Mesenchymal stem cell (in vitro differentiated cells and primary cell): Measurements from ENCODE around the gene WDFY3.

Experiments
- DNase-seq: peaks from one replicate; pipeline ENCODE4 v3.0.0-alpha.2; 2013
- H2AFZ ChIP-seq: one replicate; pipeline ENCODE4 v1.6.1; 2013; ENCODE audit warnings: low read depth, mild to moderate bottlenecking, control low read depth, inconsistent platforms, low read length, moderate library complexity
- H2AK5ac ChIP-seq: 2 replicates; pipeline ENCODE4 v1.6.1; 2013; ENCODE audit warnings: low read length, moderate library complexity, mild to moderate bottlenecking, inconsistent platforms; ENCODE audit not compliant: severe bottlenecking
- H2BK120ac ChIP-seq: one replicate; pipeline ENCODE4 v1.6.1; 2013; ENCODE audit warnings: low read depth, mild to moderate bottlenecking, inconsistent platforms, low read length, moderate library complexity
- H2BK12ac ChIP-seq, 2 experiments: one replicate each; pipeline ENCODE4 v1.6.1; 2013; ENCODE audit warnings: inconsistent platforms in 2 of 2, low read length in 2 of 2, mild to moderate bottlenecking in 2 of 2, moderate library complexity in 2 of 2, control low read depth in 1 of 2
- H2BK15ac ChIP-seq: one replicate; pipeline ENCODE4 v1.6.1; 2013; ENCODE audit warnings: mild to moderate bottlenecking, low read depth, inconsistent platforms; ENCODE audit not compliant: poor library complexity, severe bottlenecking
- H2BK5ac ChIP-seq: 2 replicates; pipeline ENCODE4 v1.6.1; 2013; ENCODE audit warnings: low read depth, mild to moderate bottlenecking, low read length, control low read depth, inconsistent platforms; ENCODE audit not compliant: poor library complexity, severe bottlenecking
- H3K14ac ChIP-seq, 2 experiments: one replicate each; pipeline ENCODE4 v1.6.1; 2013; ENCODE audit warnings: inconsistent platforms in 2 of 2, low read length in 2 of 2, control low read depth in 1 of 2, mild to moderate bottlenecking in 1 of 2, moderate library complexity in 1 of 2
- H3K18ac ChIP-seq, 2 experiments: one replicate each; pipeline ENCODE4 v1.6.1; 2013; ENCODE audit warnings: inconsistent platforms in 2 of 2, low read length in 2 of 2, control low read depth in 1 of 2, low read depth in 1 of 2, mild to moderate bottlenecking in 1 of 2
- H3K23ac ChIP-seq, 2 experiments: one replicate each; pipeline ENCODE4 v1.6.1; 2013; ENCODE audit warnings: inconsistent platforms in 2 of 2, low read length in 2 of 2, mild to moderate bottlenecking in 2 of 2, moderate library complexity in 2 of 2, control low read depth in 1 of 2
- H3K27ac ChIP-seq: 2 replicates; pipeline ENCODE4 v1.5.1; 2013; ENCODE audit warnings: mild to moderate bottlenecking, moderate library complexity, low read length, control low read depth, inconsistent platforms; ENCODE audit not compliant: poor library complexity, severe bottlenecking
- H3K27me3 ChIP-seq, 2 experiments: 2 replicates each; pipeline versions ENCODE4 v1.6.1 to v1.7.0; 2013; ENCODE audit warnings: low read length in 2 of 2, mild to moderate bottlenecking in 2 of 2, moderate library complexity in 2 of 2, control low read depth in 1 of 2, inconsistent platforms in 1 of 2; ENCODE audit not compliant: control insufficient read depth in 1 of 2, insufficient read depth in 1 of 2
- H3K36me3 ChIP-seq, 2 experiments: 2 replicates each; pipeline versions ENCODE4 v1.6.1 to v1.7.0; 2013; ENCODE audit warnings: low read length in 2 of 2, control low read depth in 1 of 2, inconsistent platforms in 1 of 2, low read depth in 1 of 2, mild to moderate bottlenecking in 1 of 2; ENCODE audit not compliant: insufficient read depth in 2 of 2, control insufficient read depth in 1 of 2
- H3K4ac ChIP-seq, 2 experiments: one replicate each; pipeline ENCODE4 v1.6.1; 2013; ENCODE audit warnings: inconsistent platforms in 2 of 2, low read length in 2 of 2, mild to moderate bottlenecking in 2 of 2, moderate library complexity in 2 of 2, control low read depth in 1 of 2, low read depth in 1 of 2
- H3K4me1 ChIP-seq: 2 replicates; pipeline ENCODE4 v1.6.1; 2013; ENCODE audit warnings: low read depth, low read length, control low read depth; ENCODE audit not compliant: control insufficient read depth, insufficient read depth
- H3K4me2 ChIP-seq: 2 replicates; pipeline ENCODE4 v1.6.1; 2013; ENCODE audit warnings: low read length, mild to moderate bottlenecking, inconsistent platforms; ENCODE audit not compliant: poor library complexity, severe bottlenecking
- H3K4me3 ChIP-seq, 2 experiments: 2 replicates each; pipeline versions ENCODE4 v1.5.1 to v1.7.0; 2013; ENCODE audit warnings: low read length in 2 of 2, mild to moderate bottlenecking in 2 of 2, control low read depth in 1 of 2, low read depth in 1 of 2; ENCODE audit not compliant: insufficient read depth in 1 of 2
- H3K79me1 ChIP-seq: replicated peaks from 2 replicates; pipeline ENCODE4 v1.6.1; 2013; ENCODE audit warnings: mild to moderate bottlenecking, control low read depth, low read length, inconsistent platforms; ENCODE audit not compliant: poor library complexity, severe bottlenecking
- H3K9ac ChIP-seq: 2 replicates; pipeline ENCODE4 v1.7.0; 2013; ENCODE audit warnings: mild to moderate bottlenecking, low read length, moderate library complexity
- H3K9me3 ChIP-seq: 2 replicates; pipeline ENCODE4 v1.7.0; 2013; ENCODE audit warnings: mild to moderate bottlenecking, low read length; ENCODE audit not compliant: control insufficient read depth
- H4K8ac ChIP-seq: one replicate; pipeline ENCODE4 v1.6.1; 2013; ENCODE audit warnings: inconsistent platforms, mild to moderate bottlenecking, low read length, moderate library complexity
- H4K91ac ChIP-seq: one replicate; pipeline ENCODE4 v1.6.1; 2013; ENCODE audit warnings: mild to moderate bottlenecking, low read length, inconsistent platforms
- WGBS: methylation state at CpG from one replicate; pipeline ENCODE4 v1.1.7; 2013; ENCODE audit warnings: mixed read lengths; 5-methylcytosine and 5-hydroxymethylcytosine counted together

Gene WDFY3

DNA sequence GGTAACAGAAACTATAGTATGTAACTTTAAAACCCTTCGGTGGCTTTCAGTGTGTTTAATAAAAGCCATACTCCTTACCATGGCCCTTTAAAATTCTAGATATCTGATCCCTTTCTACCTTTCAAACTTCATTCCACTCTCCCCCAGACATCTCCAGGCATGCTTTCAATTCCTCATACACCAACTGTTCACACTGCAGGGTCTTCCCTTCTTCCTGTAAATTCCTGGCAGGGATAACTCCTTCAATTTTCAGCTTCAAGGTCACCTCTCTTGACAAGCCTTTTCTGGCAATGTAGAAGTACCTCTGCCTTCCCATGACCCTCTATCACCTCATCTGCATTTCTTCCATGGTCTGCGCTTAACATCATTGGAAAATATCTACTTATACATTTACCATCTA, 60.8 kb downstream of the WDFY3 start:
- no peak overlapping the region for H2AFZ ChIP-seq
- DNase-seq: no peak
- no peaks in the 10 kb centered on the region for H3K27me3 ChIP-seq
- H3K23ac ChIP-seq: no peak overlapping the region
- no peak overlapping the region for H2BK5ac ChIP-seq
- H3K79me1 ChIP-seq: peaks cover 23% of the 10 kb centered on the region
- H2AK5ac ChIP-seq: no peak overlapping the region
- H4K91ac ChIP-seq: no peak overlapping the region
- no peak overlapping the region for H3K27ac ChIP-seq
- peaks cover 11% of the 10 kb centered on the region in 2 experiments for H3K36me3 ChIP-seq
- H2BK15ac ChIP-seq: no peak overlapping the region
- no peak overlapping the region for H2BK120ac ChIP-seq
- H3K4ac ChIP-seq: no peak overlapping the region
- no peak overlapping the region for H3K9ac ChIP-seq
- no peak overlapping the region for H3K4me2 ChIP-seq
- no peak overlapping the region for H3K4me3 ChIP-seq
- no peak overlapping the region for H2BK12ac ChIP-seq
- H3K14ac ChIP-seq: no peak overlapping the region
- H3K4me1 ChIP-seq: no peaks in the 10 kb centered on the region
- WGBS: 99% methylated on average over 2 of the region's 2 CpGs
- H4K8ac ChIP-seq: no peak overlapping the region
- no peaks in the 10 kb centered on the region for H3K9me3 ChIP-seq
- H3K18ac ChIP-seq: no peak overlapping the region

DNA sequence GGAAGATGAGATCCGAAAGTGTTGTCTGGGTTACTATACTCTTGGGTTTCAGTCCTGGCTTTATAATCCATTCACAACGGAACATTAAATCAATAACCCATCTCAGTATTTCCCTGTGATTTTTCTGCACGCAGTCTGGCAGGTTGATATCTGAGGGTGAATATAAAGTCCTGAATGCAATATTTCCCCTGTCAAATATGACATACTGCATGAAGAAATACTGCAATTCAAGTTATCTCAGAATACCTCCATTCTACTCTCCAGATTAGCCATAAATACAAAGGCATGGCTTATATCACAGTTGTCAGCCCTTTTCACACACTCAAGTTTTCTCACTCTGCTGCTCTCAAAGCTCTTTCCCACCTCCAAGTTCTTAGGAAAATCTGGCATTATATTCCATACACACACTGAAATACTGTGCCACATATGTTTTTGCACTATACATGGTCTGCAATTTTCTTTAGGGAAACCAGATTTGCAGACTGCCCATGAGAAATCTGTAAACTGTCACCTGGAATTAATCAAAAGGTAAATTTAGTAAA, 64.7 kb downstream of the WDFY3 start:
- Histone ChIP-seq H3K4me2 (no peak overlapping the region), H2BK15ac (no peak overlapping the region), H3K36me3 (peaks cover 11 to 13% of the 10 kb centered on the region in 2 experiments), H4K8ac (no peak overlapping the region), H3K18ac (no peak overlapping the region), H3K23ac (no peak overlapping the region), H3K27ac (no peak overlapping the region), H3K4ac (no peak overlapping the region), H3K9me3 (no peaks in the 10 kb centered on the region), H2BK120ac (no peak overlapping the region), H3K4me1 (no peaks in the 10 kb centered on the region), H3K14ac (no peak overlapping the region), H2AK5ac (no peak overlapping the region), H3K27me3 (no peaks in the 10 kb centered on the region), H3K4me3 (no peak overlapping the region), H4K91ac (no peak overlapping the region), H3K9ac (no peak overlapping the region), H2BK5ac (no peak overlapping the region), H3K79me1 (peaks cover 36% of the 10 kb centered on the region), H2BK12ac (no peak overlapping the region), H2AFZ (no peak overlapping the region)
- DNase-seq: no peak
- WGBS: 100% methylated on average over 1 of the region's 3 CpGs

DNA sequence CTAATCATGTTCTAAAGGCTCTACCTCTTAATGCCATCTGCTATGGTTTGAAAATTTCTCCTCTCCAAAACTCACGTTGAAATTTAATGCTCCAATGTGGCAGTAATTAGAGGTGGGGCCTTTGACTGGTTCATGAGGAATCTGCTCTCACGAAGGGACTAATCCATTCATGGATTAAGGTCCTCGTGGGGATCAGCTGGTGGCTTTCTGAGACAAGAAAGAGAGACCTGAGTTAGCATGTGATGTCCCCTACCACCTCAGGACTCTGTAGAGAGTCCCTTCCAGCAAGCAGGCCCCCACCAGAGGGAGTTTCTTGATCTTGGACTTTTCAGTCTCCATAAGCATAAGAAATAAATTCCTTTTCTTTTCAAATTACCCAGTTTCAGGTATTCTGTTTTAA, 65.3 kb downstream of the WDFY3 start:
- no peak overlapping the region for H3K4me2 ChIP-seq
- no peak for DNase-seq
- H3K9ac ChIP-seq: no peak overlapping the region

DNA sequence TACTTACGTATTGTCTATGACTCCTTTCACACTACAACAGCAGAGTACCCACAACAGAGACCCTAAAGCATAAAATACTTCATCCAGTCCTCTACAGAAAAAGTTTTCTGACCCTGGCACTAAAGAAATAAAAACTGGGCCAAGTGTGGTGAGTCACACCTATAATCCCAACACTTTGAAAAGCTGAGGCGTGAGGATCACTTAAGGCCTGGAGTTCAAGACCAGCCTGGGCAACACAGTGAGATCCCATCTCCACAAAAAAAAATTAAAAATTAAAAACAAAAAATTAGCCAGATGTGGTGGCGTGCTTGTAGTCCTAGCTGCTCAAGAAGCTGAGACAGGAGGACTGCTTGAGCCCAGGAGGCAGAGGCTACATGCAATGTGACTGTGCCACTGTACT, 66.9 kb downstream of the WDFY3 start:
- Histone ChIP-seq H3K27ac (no peak overlapping the region), H2AFZ (no peak overlapping the region), H2BK15ac (no peak overlapping the region), H3K4me3 (no peak overlapping the region), H3K79me1 (peaks cover 29% of the 10 kb centered on the region), H2BK5ac (no peak overlapping the region), H2BK120ac (no peak overlapping the region), H3K27me3 (no peaks in the 10 kb centered on the region), H3K4me2 (no peak overlapping the region), H2BK12ac (no peak overlapping the region), H3K9ac (no peak overlapping the region), H3K4ac (no peak overlapping the region), H3K36me3 (peaks cover 11 to 20% of the 10 kb centered on the region in 2 experiments), H3K18ac (no peak overlapping the region), H3K23ac (no peak overlapping the region), H2AK5ac (no peak overlapping the region), H3K4me1 (peaks cover 1% of the 10 kb centered on the region), H4K91ac (no peak overlapping the region), H3K9me3 (no peaks in the 10 kb centered on the region), H3K14ac (no peak overlapping the region), H4K8ac (no peak overlapping the region)
- no peak for DNase-seq
- 88% methylated on average over 3 of the region's 3 CpGs for WGBS

More for the DNA sequence above, 65.3 kb downstream of the WDFY3 start:
- Histone ChIP-seq H2BK5ac (no peak overlapping the region), H2AK5ac (no peak overlapping the region), H3K4me1 (no peaks in the 10 kb centered on the region), H3K4me3 (no peak overlapping the region), H3K79me1 (peaks cover 36% of the 10 kb centered on the region), H3K27ac (no peak overlapping the region), H2BK15ac (no peak overlapping the region), H3K36me3 (peaks cover 11 to 13% of the 10 kb centered on the region in 2 experiments), H3K4ac (no peak overlapping the region), H4K8ac (no peak overlapping the region), H2AFZ (no peak overlapping the region), H4K91ac (no peak overlapping the region), H3K23ac (no peak overlapping the region), H3K18ac (no peak overlapping the region), H3K14ac (no peak overlapping the region), H2BK12ac (no peak overlapping the region), H2BK120ac (no peak overlapping the region), H3K9me3 (no peaks in the 10 kb centered on the region), H3K27me3 (no peaks in the 10 kb centered on the region)
- WGBS: 80% methylated on average over 3 of the region's 3 CpGs
